ENCODE data around the gene DOCK7.
"Not testable (repeated sequence)": the region's sequence is repeated elsewhere in the genome, so short reads cannot be mapped to it uniquely, and the experiment has no call there.

The DOCK7 gene

GRCh38 chr1:62687903-62688686, at the start of gene DOCK7:
TSS of gene DOCK7 (minus strand) at chr1:62688386. CDS start at chr1:62688264, 122 bp downstream.
- DNase-seq = peak; percentile 53

- no peak for DNase-seq
Measured at GRCh38 chr1:62735491-62736171, 47.4 kb upstream of the DOCK7 start.

- DNase-seq = no peak
Measured at GRCh38 chr1:62732331-62732730, 44.1 kb upstream of the DOCK7 start.

GRCh38 chr1:62728963-62729362, 40.8 kb upstream of the DOCK7 start:
- no peak for DNase-seq

GRCh38 chr1:62727656-62728407, 39.6 kb upstream of the DOCK7 start:
- DNase-seq = no peak

GRCh38 chr1:62726011-62726442, 37.8 kb upstream of the DOCK7 start:
- no peak for DNase-seq

GRCh38 chr1:62725255-62725654, 37.1 kb upstream of the DOCK7 start:
- no peak for DNase-seq

- DNase-seq = no peak
Measured at GRCh38 chr1:62724430-62724829, 36.2 kb upstream of the DOCK7 start.

GRCh38 chr1:62723883-62724282, 35.7 kb upstream of the DOCK7 start:
- DNase-seq = no peak

- DNase-seq = no peak
Measured at GRCh38 chr1:62722796-62723195, 34.6 kb upstream of the DOCK7 start.

GRCh38 chr1:62720946-62721554, 32.9 kb upstream of the DOCK7 start:
- no peak for DNase-seq

GRCh38 chr1:62718400-62718799, 30.2 kb upstream of the DOCK7 start:
- DNase-seq = not testable (repeated sequence)

GRCh38 chr1:62717483-62717882, 29.3 kb upstream of the DOCK7 start:
- no peak for DNase-seq

GRCh38 chr1:62716397-62716796, 28.2 kb upstream of the DOCK7 start:
- DNase-seq = no peak

- DNase-seq = no peak
Measured at GRCh38 chr1:62712336-62713243, 24.4 kb upstream of the DOCK7 start.

GRCh38 chr1:62707744-62708120, 19.5 kb upstream of the DOCK7 start:
- DNase-seq = no peak

GRCh38 chr1:62706985-62707743, 19.0 kb upstream of the DOCK7 start:
- no peak for DNase-seq

GRCh38 chr1:62698161-62698560, 10.0 kb upstream of the DOCK7 start:
- DNase-seq = not testable (repeated sequence)

- not testable (repeated sequence) for DNase-seq
Measured at GRCh38 chr1:62694479-62694878, 6.3 kb upstream of the DOCK7 start.

- DNase-seq = no peak
Measured at GRCh38 chr1:62693123-62693522, 4.9 kb upstream of the DOCK7 start.
